ENCODE measurements around the gene MARK3. TPM values are rescaled to one million over a fixed set of nuclear protein-coding genes. Genes with fewer than 3 reads are reported as not detected.
A peak's percentile ranks its signal among the peaks of the same experiment; 100 is the strongest.

The MARK3 gene
- total RNA-seq, 2 experiments from 2014 or later: 107 TPM

- Mint-ChIP-seq H3K4me3 (no peak overlapping the region), H3K4me1 (ENCODE audit: low read depth) (peaks cover 9% of the 10 kb centered on the region), H3K9me3 (no peaks in the 10 kb centered on the region), H3K27ac (no peak overlapping the region), H3K36me3 (ENCODE audit: low read depth) (peaks cover 57% of the 10 kb centered on the region), H3K27me3 (no peaks in the 10 kb centered on the region)
- no peak overlapping the region for H3K4me3 ChIP-seq (ENCODE audit: low read length)
- no peak for DNase-seq
- TF ChIP-seq CTCF (IDR thresholded peaks at IDR 0.05): no peak
- intact Hi-C loops (cut with DNase I, micrococcal nuclease): no loop called here
- ChIA-PET CTCF (no interaction called here), POLR2A (no interaction called here)
- peaks cover 69% of the 10 kb centered on the region for H3K36me3 ChIP-seq (ENCODE audit: insufficient read depth, low read length)
- H3K27ac ChIP-seq (ENCODE audit: low read depth in 1 of 2, low read length in 2 of 2): no peak overlapping the region
- no peaks in the 10 kb centered on the region for H3K9me3 ChIP-seq (ENCODE audit: control insufficient read depth in 1 of 2, insufficient read depth in 1 of 2, low read length in 2 of 2)
- ATAC-seq (ENCODE audit: poor library complexity): no peak
- H3K27me3 ChIP-seq (ENCODE audit: control insufficient read depth in 1 of 2, insufficient read depth in 2 of 2, low read length in 2 of 2): no peaks in the 10 kb centered on the region
- peaks cover 7% of the 10 kb centered on the region for H3K4me1 ChIP-seq (ENCODE audit: insufficient read depth, low read length)
These were observed 110.6 kb downstream of the MARK3 start for GRCh38 chr14:103495854-103496253.

GRCh38 chr14:103496776-103497175 is 111.6 kb downstream of the MARK3 start:
- ChIA-PET CTCF (no interaction called here), POLR2A (no interaction called here)
- H3K27ac ChIP-seq (ENCODE audit: low read depth in 1 of 2, low read length in 2 of 2): no peak overlapping the region
- DNase-seq (no peak), ATAC-seq (ENCODE audit: poor library complexity) (no peak)
- no peak for TF ChIP-seq CTCF (IDR thresholded peaks at IDR 0.05)
- Mint-ChIP-seq H3K27me3 (no peaks in the 10 kb centered on the region), H3K4me1 (ENCODE audit: low read depth) (peaks cover 16% of the 10 kb centered on the region), H3K27ac (no peak overlapping the region), H3K9me3 (no peaks in the 10 kb centered on the region), H3K4me3 (no peak overlapping the region), H3K36me3 (ENCODE audit: low read depth) (peaks cover 57% of the 10 kb centered on the region)
- intact Hi-C loops (cut with DNase I, micrococcal nuclease): no loop called here
- H3K9me3 ChIP-seq (ENCODE audit: control insufficient read depth in 1 of 2, insufficient read depth in 1 of 2, low read length in 2 of 2): no peaks in the 10 kb centered on the region
- peaks cover 7% of the 10 kb centered on the region for H3K4me1 ChIP-seq (ENCODE audit: insufficient read depth, low read length)
- no peaks in the 10 kb centered on the region for H3K27me3 ChIP-seq (ENCODE audit: control insufficient read depth in 1 of 2, insufficient read depth in 2 of 2, low read length in 2 of 2)
- peaks cover 69% of the 10 kb centered on the region for H3K36me3 ChIP-seq (ENCODE audit: insufficient read depth, low read length)
- no peak overlapping the region for H3K4me3 ChIP-seq (ENCODE audit: low read length)

GRCh38 chr14:103499709-103500108 is 114.5 kb downstream of the MARK3 start:
- DNase-seq: no peak
- Mint-ChIP-seq H3K27me3 (no peaks in the 10 kb centered on the region), H3K27ac (peak overlapping the region; percentile 59), H3K36me3 (ENCODE audit: low read depth) (peaks cover 68% of the 10 kb centered on the region), H3K9me3 (no peaks in the 10 kb centered on the region), H3K4me3 (no peak overlapping the region), H3K4me1 (ENCODE audit: low read depth) (peaks cover 16% of the 10 kb centered on the region)
- H3K4me1 ChIP-seq (ENCODE audit: insufficient read depth, low read length): peaks cover 7% of the 10 kb centered on the region
- no peak overlapping the region for H3K27ac ChIP-seq (ENCODE audit: low read depth in 1 of 2, low read length in 2 of 2)
- H3K36me3 ChIP-seq (ENCODE audit: insufficient read depth, low read length): peaks cover 70% of the 10 kb centered on the region
- ChIA-PET CTCF (interaction anchor here (0.8 to 2.2 kb wide), 9 partner anchors 10 to 62 kb away, joined by 3 to 7 read pairs (median 4); no protein-coding TSS in a partner anchor), POLR2A (no interaction called here)
- no peaks in the 10 kb centered on the region for H3K9me3 ChIP-seq (ENCODE audit: control insufficient read depth in 1 of 2, insufficient read depth in 1 of 2, low read length in 2 of 2)
- no peak overlapping the region for H3K4me3 ChIP-seq (ENCODE audit: low read length)
- TF ChIP-seq CTCF (IDR thresholded peaks at IDR 0.05): no peak
- H3K27me3 ChIP-seq (ENCODE audit: control insufficient read depth in 1 of 2, insufficient read depth in 2 of 2, low read length in 2 of 2): no peaks in the 10 kb centered on the region
- peak; percentile 31 for ATAC-seq (ENCODE audit: poor library complexity)
- intact Hi-C loops (cut with DNase I, micrococcal nuclease): loop anchor here (1.0 kb wide), 1 partner anchor 47 kb away; no protein-coding TSS in a partner anchor
